ENCODE measurements around the gene SNRPB.

Gene SNRPB

GRCh38 chr20:2418388-2418787, 52.2 kb downstream of the SNRPB start:
- no peak for DNase-seq

- DNase-seq, result no peak
Observed at GRCh38 chr20:2417213-2417541, 53.4 kb downstream of the SNRPB start.

- no peak for DNase-seq
Observed at GRCh38 chr20:2416541-2417212, 53.9 kb downstream of the SNRPB start.

All from activated gamma-delta T cell (primary cell).